Dermis microvascular lymphatic vessel endothelial cell (primary cell): ENCODE results near the gene BPIFB2. TPM values are rescaled to one million over a fixed set of nuclear protein-coding genes. Genes with fewer than 3 reads are reported as not detected.
"Not testable (repeated sequence)": the region's sequence is repeated elsewhere in the genome, so short reads cannot be mapped to it uniquely, and the experiment has no call there.

ENCODE experiments used
- DNase-seq, 2 donors: peaks; one replicate each; pipeline versions ENCODE4 v3.0.0 to v3.0.0-alpha.2; 2010; ENCODE audit warnings: low read depth in 2 of 2
- total RNA-seq: library from RNA; depleted of rRNA; stranded (reverse); fragments of >200 nt; gene quantifications from 2 replicates; pipeline ENCODE4 v1.2.1, GENCODE V29; 2014

BPIFB2 gene, protein sequence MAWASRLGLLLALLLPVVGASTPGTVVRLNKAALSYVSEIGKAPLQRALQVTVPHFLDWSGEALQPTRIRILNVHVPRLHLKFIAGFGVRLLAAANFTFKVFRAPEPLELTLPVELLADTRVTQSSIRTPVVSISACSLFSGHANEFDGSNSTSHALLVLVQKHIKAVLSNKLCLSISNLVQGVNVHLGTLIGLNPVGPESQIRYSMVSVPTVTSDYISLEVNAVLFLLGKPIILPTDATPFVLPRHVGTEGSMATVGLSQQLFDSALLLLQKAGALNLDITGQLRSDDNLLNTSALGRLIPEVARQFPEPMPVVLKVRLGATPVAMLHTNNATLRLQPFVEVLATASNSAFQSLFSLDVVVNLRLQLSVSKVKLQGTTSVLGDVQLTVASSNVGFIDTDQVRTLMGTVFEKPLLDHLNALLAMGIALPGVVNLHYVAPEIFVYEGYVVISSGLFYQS
- total RNA-seq: not detected in 2 replicates

GRCh38 chr20:33007376-33008335, at the start of gene BPIFB2:
Gene BPIFB2, plus strand, starts transcription at chr20:33007704. Its CDS starts 871 bp downstream, at chr20:33008575.
- DNase-seq: no peak

- DNase-seq: no peak
These were observed 48.9 kb upstream of the BPIFB2 start for GRCh38 chr20:32958574-32958973.

DNA sequence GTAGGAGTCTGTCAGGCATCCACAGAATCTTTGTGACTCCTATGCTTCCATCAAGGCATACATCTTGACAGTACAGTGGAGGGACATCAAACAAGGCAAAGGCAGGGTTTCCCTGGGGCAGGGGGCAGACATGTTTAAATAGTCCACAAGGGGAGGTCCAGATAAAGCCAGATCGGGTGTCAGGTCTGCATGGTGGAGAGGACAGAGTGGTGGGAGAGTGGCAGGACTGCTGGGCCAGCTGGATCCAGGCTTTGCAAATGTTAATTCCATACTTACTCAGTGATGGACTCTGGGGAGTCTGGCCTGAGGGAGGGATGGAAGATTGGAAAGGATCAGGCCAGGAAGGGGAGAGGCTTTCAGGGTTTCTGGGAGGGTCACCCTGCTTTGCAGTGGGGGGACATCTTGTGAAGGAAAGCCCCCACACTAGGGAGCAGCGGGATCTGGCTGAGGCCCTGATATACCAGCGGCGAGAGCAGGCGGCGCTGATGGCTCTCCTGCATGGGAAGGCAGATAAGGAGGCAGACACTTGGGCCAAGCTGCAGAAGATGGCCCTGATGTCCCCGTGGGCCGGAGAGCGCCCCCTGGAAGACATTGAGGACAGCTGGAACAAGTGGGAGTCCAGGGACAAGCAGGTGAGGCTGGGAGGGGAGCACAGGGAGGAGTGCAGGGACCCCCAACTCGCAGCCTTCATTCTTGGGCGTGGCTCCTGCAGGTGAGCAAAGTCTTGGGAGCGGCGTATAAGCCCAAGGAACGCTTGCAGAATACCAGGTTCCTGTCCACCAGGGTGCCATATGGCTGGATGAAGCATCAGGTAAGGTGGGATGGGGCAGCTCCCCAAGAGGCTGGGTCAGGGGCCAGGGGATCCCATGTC, 47.9 kb upstream of the BPIFB2 start:
- DNase-seq: no peak

DNA sequence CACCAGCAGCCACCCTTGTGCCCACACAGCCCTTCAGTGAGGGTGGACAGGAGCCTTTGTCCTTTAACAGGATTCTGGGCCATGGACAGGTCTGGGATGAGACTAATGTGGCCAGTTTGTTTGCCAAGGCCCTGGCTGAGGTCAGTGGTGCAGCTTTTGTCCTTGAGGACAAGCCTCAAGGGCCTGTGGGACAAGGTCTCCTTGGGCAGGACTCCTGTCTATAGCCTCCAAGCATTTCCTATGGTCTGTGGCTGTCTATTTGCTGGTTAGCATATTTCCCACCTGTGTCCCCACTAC, 47.3 kb upstream of the BPIFB2 start:
- DNase-seq: no peak

- no peak for DNase-seq
These were observed 46.4 kb upstream of the BPIFB2 start for GRCh38 chr20:32960849-32961731.

DNA sequence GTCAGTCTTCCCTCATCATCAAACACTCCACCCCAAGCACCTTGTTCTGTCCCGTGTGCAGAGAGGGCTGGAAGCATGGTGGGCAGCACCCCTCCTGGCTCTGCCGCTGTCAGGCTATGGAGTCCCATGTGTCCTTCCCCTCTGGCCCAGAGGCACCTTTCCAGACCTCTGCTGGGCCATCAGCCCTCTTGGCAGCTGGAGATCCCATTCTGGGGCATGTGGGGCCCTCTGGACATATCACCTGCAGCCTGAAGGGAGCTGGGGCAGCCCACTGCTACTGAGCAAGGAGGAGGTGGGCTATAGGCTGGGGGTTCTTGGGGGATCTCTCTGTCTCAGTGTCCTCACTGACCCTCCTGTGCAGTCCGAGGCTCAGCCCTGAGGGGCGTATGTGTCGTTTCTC, 45.5 kb upstream of the BPIFB2 start:
- no peak for DNase-seq

- not testable (repeated sequence) for DNase-seq
These were observed 44.9 kb upstream of the BPIFB2 start for GRCh38 chr20:32962646-32963045.

DNA sequence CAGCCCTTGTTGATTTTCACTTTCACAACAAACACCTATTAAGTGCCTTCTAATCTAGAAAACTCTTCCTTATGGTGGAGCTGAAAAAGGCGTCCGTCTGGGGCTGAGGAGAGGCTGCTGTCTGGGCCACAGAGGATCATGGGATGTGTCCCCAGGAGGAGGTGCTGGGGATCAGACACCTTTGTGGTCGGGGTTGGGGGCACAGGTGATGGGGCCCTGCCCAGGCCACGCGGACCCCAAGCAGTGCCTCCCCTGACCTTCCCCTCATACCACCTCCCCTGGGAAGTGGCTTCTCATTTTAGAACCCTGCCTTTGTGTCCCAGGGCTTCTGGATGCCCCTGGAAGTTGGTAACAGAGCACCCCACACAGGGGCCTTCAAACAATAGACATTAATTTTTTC, 44.3 kb upstream of the BPIFB2 start:
- no peak for DNase-seq

DNA sequence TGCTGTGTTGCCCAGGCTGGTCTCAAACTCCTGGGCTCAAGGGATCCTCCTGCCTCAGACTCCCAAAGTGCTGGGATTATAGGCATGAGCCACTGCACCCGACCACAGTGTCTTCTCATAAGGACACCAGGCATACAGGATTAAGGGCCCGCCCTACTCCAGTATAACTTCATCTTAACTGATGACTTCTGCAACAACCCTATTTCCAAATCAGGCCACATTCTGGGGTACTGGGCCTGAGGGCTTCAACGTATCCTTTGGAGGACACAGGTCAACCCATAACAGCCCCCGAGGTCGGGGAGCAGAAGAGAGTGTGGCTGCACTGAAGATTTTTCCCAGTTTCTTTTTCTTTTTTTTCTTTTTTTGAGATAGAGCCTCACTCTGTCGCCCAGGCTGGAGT, 42.9 kb upstream of the BPIFB2 start:
- no peak for DNase-seq

DNA sequence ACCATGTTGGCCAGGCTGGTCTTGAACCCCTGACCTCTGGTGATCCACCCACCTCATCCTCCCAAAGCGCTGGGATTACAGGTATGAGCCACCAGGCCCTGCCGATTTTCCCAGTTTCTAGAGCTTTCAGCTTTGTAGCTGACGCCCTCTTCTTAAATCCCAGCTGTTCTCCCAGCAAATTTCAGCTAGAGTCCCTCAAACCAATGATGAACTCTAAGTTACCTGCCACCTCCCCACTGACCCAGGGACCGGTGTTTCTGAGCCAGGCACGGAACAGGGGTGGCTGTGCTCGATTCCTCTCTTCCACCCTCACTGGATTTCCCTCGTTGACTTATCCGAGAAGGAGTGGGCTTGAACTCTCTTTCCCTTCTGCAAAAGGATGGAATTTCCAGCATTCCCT, 42.4 kb upstream of the BPIFB2 start:
- DNase-seq: no peak

DNA sequence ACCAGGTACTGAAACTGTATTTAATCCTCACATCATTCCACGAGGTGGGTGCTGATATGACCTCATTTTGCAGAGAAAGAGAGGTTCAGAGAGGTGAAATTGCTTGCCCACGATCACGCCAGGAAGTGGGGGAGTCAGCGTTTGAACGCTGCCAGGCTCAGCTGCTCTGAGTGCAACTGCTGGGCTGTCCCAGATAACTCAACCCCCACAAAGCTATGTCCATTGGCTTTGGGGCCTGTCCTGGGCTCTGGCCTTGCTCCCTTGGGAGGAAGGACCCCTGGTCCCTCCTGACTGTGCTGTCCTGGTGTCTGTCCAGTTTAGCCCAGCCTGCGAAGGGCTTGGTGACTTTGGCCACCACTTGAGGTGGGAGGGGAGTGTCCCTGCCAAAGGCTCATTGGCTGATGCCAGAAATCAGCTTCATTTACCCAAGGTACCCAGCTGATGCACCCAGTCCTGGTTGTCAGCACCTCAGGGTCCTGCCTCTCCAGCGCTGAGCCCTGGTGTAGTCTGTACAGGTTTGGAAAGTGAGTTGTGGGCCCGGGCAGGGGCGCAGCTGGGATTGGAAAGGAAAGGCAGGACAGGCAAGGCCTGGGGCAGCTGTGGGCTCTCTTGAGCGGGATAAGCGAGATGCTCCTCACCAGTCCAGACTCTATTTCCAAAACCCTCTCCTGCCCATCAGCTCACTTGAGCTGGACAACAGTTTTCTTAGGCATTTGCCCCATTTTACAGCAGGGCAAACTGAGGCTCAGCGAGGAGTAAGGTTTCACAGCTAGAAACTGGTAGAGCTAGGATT, 41.7 kb upstream of the BPIFB2 start:
- no peak for DNase-seq

DNA sequence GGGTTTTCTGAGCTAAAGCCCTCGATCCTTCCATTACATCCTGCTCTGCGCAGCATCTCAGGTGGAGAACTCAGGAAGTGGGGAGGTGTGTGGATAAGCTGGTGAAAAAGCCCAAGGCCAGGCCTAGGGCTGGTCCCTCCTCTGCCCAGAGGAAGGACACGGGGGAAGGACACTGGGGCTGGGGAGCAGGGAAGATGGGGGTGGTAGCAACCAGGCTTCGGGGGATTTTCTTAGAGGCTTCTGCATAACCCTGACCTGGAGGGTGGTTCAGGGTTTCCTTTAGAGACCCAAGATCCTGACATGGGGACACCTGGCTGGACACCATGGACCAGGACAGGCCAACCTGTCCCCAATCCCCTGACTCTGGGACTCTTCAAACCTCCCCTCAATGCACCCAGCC, 41.1 kb upstream of the BPIFB2 start:
- DNase-seq: no peak

DNA sequence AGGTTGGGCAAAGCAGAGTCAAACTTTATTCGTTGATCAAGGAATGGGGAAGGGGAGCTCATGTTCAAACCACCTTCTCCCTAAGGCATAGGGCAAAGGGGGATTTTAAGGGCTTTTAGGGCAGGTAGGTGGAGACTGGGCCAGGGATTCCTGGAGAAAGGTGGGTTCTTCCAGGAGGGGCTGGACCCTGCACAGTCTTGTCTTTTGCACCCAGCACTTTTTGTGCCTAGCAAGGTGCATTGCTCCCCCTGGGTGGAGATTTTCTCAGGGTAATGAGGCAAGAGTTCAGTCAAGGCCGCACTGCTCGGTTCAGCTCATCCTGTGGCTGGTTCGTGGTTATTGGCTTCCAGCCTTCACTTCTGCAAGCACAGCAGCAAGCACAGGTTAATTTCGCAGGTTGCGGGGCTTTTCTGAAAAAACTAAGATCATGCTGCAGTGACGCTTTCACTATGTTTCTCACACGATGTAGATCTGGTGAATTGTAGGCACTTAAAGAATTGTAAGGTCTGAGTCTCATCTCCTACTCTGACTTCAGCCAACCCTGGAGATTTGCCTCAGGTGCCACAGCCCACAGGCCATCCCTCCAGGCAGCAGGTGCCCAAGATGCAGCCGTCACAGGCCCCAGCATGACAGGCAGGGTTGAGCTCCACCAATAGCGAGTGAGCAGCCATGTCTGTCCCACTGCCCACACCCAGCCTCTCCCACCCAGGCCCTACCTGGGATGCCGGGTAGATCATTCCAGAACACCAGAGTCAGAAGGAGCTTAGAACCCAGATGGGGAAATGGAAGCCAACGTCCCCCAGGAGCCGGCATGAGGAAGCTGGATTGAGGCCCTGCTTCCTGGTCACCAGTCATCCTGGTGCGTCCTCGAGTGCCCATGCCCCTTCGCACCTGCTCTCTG, 40.4 kb upstream of the BPIFB2 start:
- no peak for DNase-seq

GRCh38 chr20:32967961-32968457, 39.5 kb upstream of the BPIFB2 start:
- no peak for DNase-seq

GRCh38 chr20:32968478-32969241, 38.8 kb upstream of the BPIFB2 start:
- DNase-seq: no peak

- DNase-seq: no peak
These were observed 38.0 kb upstream of the BPIFB2 start for GRCh38 chr20:32969356-32970114.
